ENCODE data around the gene DUS1L.

Gene DUS1L

GRCh38 chr17:82076785-82077591 is 11.4 kb upstream of the DUS1L start:
- no peak for TF ChIP-seq CTCF (IDR thresholded peaks at IDR 0.05; ENCODE audit: extremely low read depth, insufficient read depth, missing control alignments)
- no peak for DNase-seq (ENCODE audit: low spot score)
- in situ Hi-C loops (cut with MboI; ENCODE audit: low pct_unique_long_range_greater_than_20kb, low sequenced_read_pairs, unreplicated experiment) = no loop called here

GRCh38 chr17:82076018-82076784 is 10.6 kb upstream of the DUS1L start:
- TF ChIP-seq CTCF (IDR thresholded peaks at IDR 0.05; ENCODE audit: extremely low read depth, insufficient read depth, missing control alignments) = no peak
- DNase-seq (ENCODE audit: low spot score) = no peak
- in situ Hi-C loops (cut with MboI; ENCODE audit: low pct_unique_long_range_greater_than_20kb, low sequenced_read_pairs, unreplicated experiment) = no loop called here

GRCh38 chr17:82073446-82073845 is 7.8 kb upstream of the DUS1L start:
- in situ Hi-C loops (cut with MboI; ENCODE audit: low pct_unique_long_range_greater_than_20kb, low sequenced_read_pairs, unreplicated experiment) = no loop called here
- DNase-seq (ENCODE audit: low spot score) = no peak
- TF ChIP-seq CTCF (IDR thresholded peaks at IDR 0.05; ENCODE audit: extremely low read depth, insufficient read depth, missing control alignments) = no peak

- no peak for TF ChIP-seq CTCF (IDR thresholded peaks at IDR 0.05; ENCODE audit: extremely low read depth, insufficient read depth, missing control alignments)
- in situ Hi-C loops (cut with MboI; ENCODE audit: low pct_unique_long_range_greater_than_20kb, low sequenced_read_pairs, unreplicated experiment) = no loop called here
- DNase-seq (ENCODE audit: low spot score) = no peak
Measured at GRCh38 chr17:82072827-82073226, 7.2 kb upstream of the DUS1L start.

- in situ Hi-C loops (cut with MboI; ENCODE audit: low pct_unique_long_range_greater_than_20kb, low sequenced_read_pairs, unreplicated experiment) = no loop called here
- no peak for DNase-seq (ENCODE audit: low spot score)
- TF ChIP-seq CTCF (IDR thresholded peaks at IDR 0.05; ENCODE audit: extremely low read depth, insufficient read depth, missing control alignments) = no peak
Measured at GRCh38 chr17:82070611-82071010, 5.0 kb upstream of the DUS1L start.

- in situ Hi-C loops (cut with MboI; ENCODE audit: low pct_unique_long_range_greater_than_20kb, low sequenced_read_pairs, unreplicated experiment) = no loop called here
- DNase-seq (ENCODE audit: low spot score) = no peak
- TF ChIP-seq CTCF (IDR thresholded peaks at IDR 0.05; ENCODE audit: extremely low read depth, insufficient read depth, missing control alignments) = no peak
Measured at GRCh38 chr17:82065193-82065637, 389 bp downstream of the DUS1L start.

Measured in GM13977 (cell line).